ENCODE data around the gene PKLR. TPM values are rescaled to one million over a fixed set of nuclear protein-coding genes. Genes with fewer than 3 reads are reported as not detected.
A peak's percentile ranks its signal among the peaks of the same experiment; 100 is the strongest.

PKLR gene
- total and polyA plus RNA-seq, 7 donors, result 0.01 TPM; not detected in 6

DNA sequence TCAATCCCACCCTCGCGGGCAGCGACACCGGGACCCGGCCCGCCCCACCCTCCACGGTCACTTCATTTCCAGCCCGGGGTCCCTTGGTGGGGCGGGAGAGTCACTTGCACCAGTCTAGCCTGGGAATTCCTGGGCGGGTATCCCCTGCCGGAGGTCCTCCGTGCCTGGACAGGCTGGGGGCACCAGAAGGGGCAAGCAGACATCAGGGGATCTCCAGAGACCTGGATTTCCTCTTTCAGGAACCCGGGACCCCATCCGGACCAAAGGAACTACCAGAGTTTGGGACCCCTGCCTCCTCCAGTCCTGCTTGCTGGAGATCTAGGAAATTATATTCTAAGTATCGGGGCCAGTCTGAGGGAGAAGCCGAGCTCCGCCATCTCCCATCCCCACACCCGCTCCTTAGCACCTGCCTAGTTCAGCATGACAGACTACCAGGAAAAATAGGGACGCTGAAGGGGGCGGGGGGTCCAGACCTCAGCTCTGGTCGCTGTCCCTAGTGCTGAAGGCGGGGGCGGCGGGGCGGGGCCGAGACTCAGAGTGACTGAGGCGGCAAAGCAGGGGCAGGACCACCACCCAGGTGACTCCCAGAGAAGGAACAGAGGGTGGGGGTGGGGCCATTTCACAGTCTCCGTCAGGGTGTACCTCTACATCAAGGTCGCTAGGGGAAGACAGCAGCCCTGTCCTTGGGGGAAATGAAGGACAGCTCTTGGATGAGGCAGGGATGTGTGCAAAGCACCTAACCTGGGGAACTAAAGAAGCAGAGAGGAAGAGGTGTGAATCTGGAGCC lies 23.1 kb downstream of the PKLR start:
- Histone ChIP-seq H3K9me3 (no peaks in the 10 kb centered on the region), H3K36me3 (ENCODE audit: insufficient read depth in 1 of 2, low read depth in 1 of 2) (no peaks in the 10 kb centered on the region), H3K4me1 (peaks cover 16% of the 10 kb centered on the region), H3K27ac (peak overlapping the region; percentile 39), H3K27me3 (ENCODE audit: insufficient read depth in 3 of 3, low read length in 2 of 3) (no peaks in the 10 kb centered on the region), H3K4me3 (peak overlapping the region; percentile 86)
- intact Hi-C loops (cut with DNase I), result loop anchor here (2.0 to 5.0 kb wide), 2 partner anchors 44 to 45 kb away; partner anchors contain the start of gene RUSC1 (in 1 of the 2)
- TF ChIP-seq, protein P1, sequence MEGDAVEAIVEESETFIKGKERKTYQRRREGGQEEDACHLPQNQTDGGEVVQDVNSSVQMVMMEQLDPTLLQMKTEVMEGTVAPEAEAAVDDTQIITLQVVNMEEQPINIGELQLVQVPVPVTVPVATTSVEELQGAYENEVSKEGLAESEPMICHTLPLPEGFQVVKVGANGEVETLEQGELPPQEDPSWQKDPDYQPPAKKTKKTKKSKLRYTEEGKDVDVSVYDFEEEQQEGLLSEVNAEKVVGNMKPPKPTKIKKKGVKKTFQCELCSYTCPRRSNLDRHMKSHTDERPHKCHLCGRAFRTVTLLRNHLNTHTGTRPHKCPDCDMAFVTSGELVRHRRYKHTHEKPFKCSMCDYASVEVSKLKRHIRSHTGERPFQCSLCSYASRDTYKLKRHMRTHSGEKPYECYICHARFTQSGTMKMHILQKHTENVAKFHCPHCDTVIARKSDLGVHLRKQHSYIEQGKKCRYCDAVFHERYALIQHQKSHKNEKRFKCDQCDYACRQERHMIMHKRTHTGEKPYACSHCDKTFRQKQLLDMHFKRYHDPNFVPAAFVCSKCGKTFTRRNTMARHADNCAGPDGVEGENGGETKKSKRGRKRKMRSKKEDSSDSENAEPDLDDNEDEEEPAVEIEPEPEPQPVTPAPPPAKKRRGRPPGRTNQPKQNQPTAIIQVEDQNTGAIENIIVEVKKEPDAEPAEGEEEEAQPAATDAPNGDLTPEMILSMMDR (IDR thresholded peaks at IDR 0.05), result no peak
- peak in 1 of 4 donors; percentile 12 for ATAC-seq
- WGBS, 3 donors, result 2 to 3% (median 3%) methylated on average over 25 to 29 of the region's 29 CpGs
- DNase-seq, result peak; percentile 64 to 69

DNA sequence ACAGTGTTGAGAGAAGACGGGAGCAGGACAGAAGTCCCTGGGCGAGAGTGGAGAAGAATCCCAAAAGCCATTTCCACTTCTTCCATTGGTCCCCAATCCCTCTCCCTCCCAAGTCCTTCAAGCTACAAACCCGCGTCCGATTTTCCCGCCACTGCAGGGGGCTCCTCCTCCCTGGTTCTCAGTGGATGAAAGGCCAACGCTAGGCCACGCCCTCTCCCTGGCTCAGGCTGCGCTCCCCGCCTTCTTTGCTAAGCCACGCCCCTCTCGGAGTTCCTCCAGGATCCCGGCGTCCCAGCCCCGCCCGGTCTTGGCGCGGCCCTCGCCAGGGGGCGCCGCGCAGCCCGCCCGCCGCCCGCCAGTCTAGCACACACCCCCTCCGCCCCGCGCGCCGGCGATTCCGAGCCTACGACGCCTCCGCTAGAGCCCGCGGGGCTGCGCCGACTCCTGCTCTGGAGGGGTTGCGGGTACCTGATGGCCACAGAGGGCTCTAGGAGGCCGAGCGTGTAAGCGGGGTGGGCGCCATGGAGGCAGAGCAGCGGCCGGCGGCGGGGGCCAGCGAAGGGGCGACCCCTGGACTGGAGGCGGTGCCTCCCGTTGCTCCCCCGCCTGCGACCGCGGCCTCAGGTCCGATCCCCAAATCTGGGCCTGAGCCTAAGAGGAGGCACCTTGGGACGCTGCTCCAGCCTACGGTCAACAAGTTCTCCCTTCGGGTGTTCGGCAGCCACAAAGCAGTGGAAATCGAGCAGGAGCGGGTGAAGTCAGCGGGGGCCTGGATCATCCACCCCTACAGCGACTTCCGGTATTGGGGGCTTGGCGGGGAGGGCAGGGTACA lies 24.0 kb downstream of the PKLR start, which contains the start of gene HCN3:
HCN3 (plus strand) TSS at position 394 of the 832 bp plus-strand sequence; CDS start at position 522, 128 bp downstream.
- TF ChIP-seq, protein P1 (IDR thresholded peaks at IDR 0.05), result peak; percentile 64
- no peaks in the 10 kb centered on the region for H3K27me3 ChIP-seq (ENCODE audit: insufficient read depth in 3 of 3, low read length in 2 of 3)
- intact Hi-C loops (cut with DNase I), result loop anchor here (2.0 to 5.0 kb wide), 2 partner anchors 45 to 46 kb away; partner anchors contain the start of gene RUSC1 (in 1 of the 2)
- peak within 1 kb of the TSS; percentile 39 for H3K27ac ChIP-seq
- no peaks in the 10 kb centered on the region for H3K9me3 ChIP-seq
- WGBS, 3 donors, result 1% methylated on average over 61 to 68 of the region's 68 CpGs
- ATAC-seq, result peak; percentile 85 to 91 (median 90)
- peak; percentile 97 to 99 for DNase-seq
- peaks cover 19% of the 10 kb centered on the region for H3K4me1 ChIP-seq
- H3K4me3 ChIP-seq, result peak within 1 kb of the TSS; percentile 86
- H3K36me3 ChIP-seq (ENCODE audit: insufficient read depth in 1 of 2, low read depth in 1 of 2), result no peaks in the 10 kb centered on the region

DNA sequence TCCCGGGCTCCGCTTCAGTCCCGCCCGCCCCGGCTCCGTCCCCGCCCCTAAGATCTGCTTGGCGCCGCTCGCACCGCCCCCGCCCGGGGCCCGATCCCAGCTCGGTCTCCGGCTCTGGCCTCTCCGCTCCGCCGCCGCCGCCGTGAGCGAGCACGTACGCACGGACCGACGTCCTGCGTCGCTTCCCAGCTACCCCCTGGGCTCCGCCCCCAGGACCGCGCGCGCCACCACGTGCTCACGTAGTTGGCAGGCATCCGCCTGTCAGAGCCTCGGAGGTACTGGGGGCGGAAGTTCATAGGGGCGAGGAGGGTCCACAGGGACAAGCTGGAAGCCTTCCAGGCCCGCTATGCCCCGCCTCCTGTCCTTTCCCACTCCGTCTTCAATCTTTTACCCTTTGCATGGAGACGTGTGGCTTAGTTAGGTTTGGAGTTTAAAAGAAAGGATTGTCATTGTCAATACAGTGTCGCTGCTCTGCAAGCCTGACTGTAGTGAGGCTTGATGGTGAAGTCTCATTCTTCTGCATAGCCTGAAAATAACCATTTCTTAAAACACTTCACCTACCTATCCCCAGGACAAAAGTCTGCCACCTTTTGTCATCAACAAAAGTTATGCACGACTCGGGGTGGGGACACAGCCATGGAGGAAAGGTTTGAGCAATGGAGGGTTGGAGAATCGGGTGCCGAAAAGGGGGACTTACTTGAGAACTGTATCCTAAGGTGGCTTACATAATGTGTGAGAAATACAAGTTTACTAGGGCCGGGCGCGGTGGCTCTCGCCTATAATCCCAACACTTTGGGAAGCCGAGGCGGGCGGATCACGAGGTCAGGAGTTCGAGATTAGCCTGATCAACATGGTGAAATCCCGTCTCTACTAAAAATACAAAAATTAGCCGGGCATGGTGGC lies 27.6 kb downstream of the PKLR start, which contains the start of gene CLK2:
CLK2 (minus strand) TSS at position 162 of the 903 bp plus-strand sequence. CDS start 2,527 bp downstream, outside the sequence.
- no peaks in the 10 kb centered on the region for H3K27me3 ChIP-seq (ENCODE audit: insufficient read depth in 3 of 3, low read length in 2 of 3)
- H3K4me1 ChIP-seq, result peaks cover 34% of the 10 kb centered on the region
- H3K27ac ChIP-seq, result peak within 1 kb of the TSS; percentile 96
- peak; percentile 91 to 93 (median 92) for ATAC-seq
- 11 to 23% (median 16%) methylated on average over 34 to 61 of the region's 61 CpGs for WGBS, 3 donors
- intact Hi-C loops (cut with DNase I), result loop anchor here in 1 of 2 donors (5.0 kb wide), 1 partner anchor 34 kb away; the partner anchor contains the start of gene FDPS
- peaks cover 4 to 29% of the 10 kb centered on the region in 2 donors for H3K36me3 ChIP-seq (ENCODE audit: insufficient read depth in 1 of 2, low read depth in 1 of 2)
- TF ChIP-seq, protein P1 (IDR thresholded peaks at IDR 0.05), result no peak
- no peaks in the 10 kb centered on the region for H3K9me3 ChIP-seq
- DNase-seq, result peak; percentile 97 to 98
- peak within 1 kb of the TSS; percentile 93 for H3K4me3 ChIP-seq
